Activated CD4-positive, alpha-beta memory T cell treated with anti-CD3 and anti-CD28 coated beads, Interleukin-2, amount 10 ng/mL, durations not matched to agents 7 days and 5 days (primary cell): ENCODE data around the gene TRERF1. TPM values are rescaled to one million over a fixed set of nuclear protein-coding genes. Genes with fewer than 3 reads are reported as not detected.

Experiments used
- CTCF ChIA-PET: fragments of 350-600 bp; sonication (Branson Sonifier 250); formaldehyde crosslinking; loops from one replicate; lab custom pipeline; 2021; ENCODE audit warnings: antibody characterized with exemption, inconsistent platforms; lab: Charles Lee
- POLR2A ChIA-PET: fragments of 350-600 bp; sonication (Branson Sonifier 250); formaldehyde crosslinking; loops from one replicate; lab custom pipeline; 2021; ENCODE audit warnings: antibody characterized with exemption; lab: Charles Lee
- DNase-seq: peaks from one replicate; pipeline ENCODE4 v3.0.0-alpha.2; 2020
- H3K27ac Mint-ChIP-seq: one replicate; pipeline ENCODE4 v1.8.0; 2021; ENCODE audit warnings: mild to moderate bottlenecking, mixed read lengths
- H3K27me3 Mint-ChIP-seq: one replicate; pipeline ENCODE4 v1.8.0; 2021; ENCODE audit warnings: mixed read lengths
- H3K36me3 Mint-ChIP-seq: one replicate; pipeline ENCODE4 v1.8.0; 2021; ENCODE audit warnings: low read depth, mixed read lengths
- H3K4me1 Mint-ChIP-seq: one replicate; pipeline ENCODE4 v1.8.0; 2021; ENCODE audit warnings: mixed read lengths
- H3K4me3 Mint-ChIP-seq: one replicate; pipeline ENCODE4 v1.8.0; 2021; ENCODE audit warnings: mild to moderate bottlenecking, mixed read lengths
- H3K9me3 Mint-ChIP-seq: one replicate; pipeline ENCODE4 v1.8.0; 2021; ENCODE audit warnings: mixed read lengths
- total RNA-seq, 2 experiments: library from RNA; stranded (reverse); gene quantifications; one replicate each; pipeline ENCODE4 v1.2.3, GENCODE V29; 2021

The TRERF1 gene
- total RNA-seq, 2 experiments from 2014 or later: 17.4 to 18.2 TPM

GRCh38 chr6:42304053-42304712, 147.5 kb downstream of the TRERF1 start:
- Mint-ChIP-seq H3K27ac (no peak overlapping the region), H3K9me3 (no peaks in the 10 kb centered on the region), H3K36me3 (peaks cover 19% of the 10 kb centered on the region), H3K27me3 (no peaks in the 10 kb centered on the region), H3K4me1 (no peaks in the 10 kb centered on the region), H3K4me3 (no peak overlapping the region)
- ChIA-PET CTCF (interaction anchor here (1.1 kb wide), 1 partner anchor 10 kb away, joined by 3 read pairs; no protein-coding TSS in a partner anchor), POLR2A (no interaction called here)
- no peak for DNase-seq

- no peaks in the 10 kb centered on the region for H3K27me3 Mint-ChIP-seq
- no peak overlapping the region for H3K27ac Mint-ChIP-seq
- H3K4me3 Mint-ChIP-seq: no peak overlapping the region
- CTCF ChIA-PET: interaction anchor here (2.0 kb wide), 1 partner anchor 245 kb away, joined by 13 read pairs; no protein-coding TSS in a partner anchor
- no peaks in the 10 kb centered on the region for H3K9me3 Mint-ChIP-seq
- no peak for DNase-seq
- no peaks in the 10 kb centered on the region for H3K4me1 Mint-ChIP-seq
- H3K36me3 Mint-ChIP-seq: peaks cover 25% of the 10 kb centered on the region
- POLR2A ChIA-PET: interaction anchor here (1.1 kb wide), 1 partner anchor 10 kb away, joined by 5 read pairs; no protein-coding TSS in a partner anchor
Measured at GRCh38 chr6:42302411-42302810, 149.3 kb downstream of the TRERF1 start.

GRCh38 chr6:42301986-42302385, 149.7 kb downstream of the TRERF1 start:
- peaks cover 29% of the 10 kb centered on the region for H3K36me3 Mint-ChIP-seq
- H3K9me3 Mint-ChIP-seq: no peaks in the 10 kb centered on the region
- ChIA-PET POLR2A (interaction anchor here (1.1 kb wide), 1 partner anchor 9 kb away, joined by 5 read pairs; no protein-coding TSS in a partner anchor), CTCF (interaction anchor here (2.0 kb wide), 1 partner anchor 246 kb away, joined by 13 read pairs; no protein-coding TSS in a partner anchor)
- no peak for DNase-seq
- H3K27ac Mint-ChIP-seq: no peak overlapping the region
- H3K4me3 Mint-ChIP-seq: no peak overlapping the region
- H3K27me3 Mint-ChIP-seq: no peaks in the 10 kb centered on the region
- H3K4me1 Mint-ChIP-seq: peaks cover 2% of the 10 kb centered on the region

DNA sequence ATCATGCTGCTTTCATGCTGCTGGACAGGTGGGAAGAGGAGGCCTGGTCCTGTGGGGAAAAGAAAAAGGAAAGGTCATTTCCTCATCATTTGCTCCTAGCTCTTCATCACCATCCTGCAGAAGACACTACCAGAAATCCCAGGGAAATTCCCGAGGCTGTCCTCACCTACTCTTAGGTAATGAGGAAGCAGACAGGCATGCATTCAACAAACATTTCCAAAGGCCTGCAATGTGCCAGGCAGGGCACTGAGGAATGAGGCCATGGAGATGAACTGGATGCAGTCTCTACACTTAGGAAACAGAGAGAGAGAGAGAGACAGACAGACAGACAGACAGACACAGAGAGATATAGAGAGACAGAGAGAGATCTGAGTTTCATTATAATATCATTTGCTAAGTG, 151.0 kb downstream of the TRERF1 start:
- Mint-ChIP-seq H3K27ac (no peak overlapping the region), H3K4me3 (no peak overlapping the region), H3K9me3 (no peaks in the 10 kb centered on the region), H3K36me3 (peaks cover 39% of the 10 kb centered on the region), H3K27me3 (no peaks in the 10 kb centered on the region), H3K4me1 (peaks cover 13% of the 10 kb centered on the region)
- POLR2A ChIA-PET: no interaction called here
- DNase-seq: no peak
- CTCF ChIA-PET: interaction anchor here (1.0 kb wide), 1 partner anchor 247 kb away, joined by 5 read pairs; no protein-coding TSS in a partner anchor

GRCh38 chr6:42300185-42300584, 151.5 kb downstream of the TRERF1 start:
- no peak for DNase-seq
- Mint-ChIP-seq H3K36me3 (peaks cover 35% of the 10 kb centered on the region), H3K9me3 (no peaks in the 10 kb centered on the region), H3K27ac (no peak overlapping the region), H3K4me1 (peaks cover 18% of the 10 kb centered on the region), H3K27me3 (no peaks in the 10 kb centered on the region), H3K4me3 (no peak overlapping the region)
- POLR2A ChIA-PET: no interaction called here
- CTCF ChIA-PET: interaction anchor here (1.0 kb wide), 1 partner anchor 247 kb away, joined by 5 read pairs; no protein-coding TSS in a partner anchor

DNA sequence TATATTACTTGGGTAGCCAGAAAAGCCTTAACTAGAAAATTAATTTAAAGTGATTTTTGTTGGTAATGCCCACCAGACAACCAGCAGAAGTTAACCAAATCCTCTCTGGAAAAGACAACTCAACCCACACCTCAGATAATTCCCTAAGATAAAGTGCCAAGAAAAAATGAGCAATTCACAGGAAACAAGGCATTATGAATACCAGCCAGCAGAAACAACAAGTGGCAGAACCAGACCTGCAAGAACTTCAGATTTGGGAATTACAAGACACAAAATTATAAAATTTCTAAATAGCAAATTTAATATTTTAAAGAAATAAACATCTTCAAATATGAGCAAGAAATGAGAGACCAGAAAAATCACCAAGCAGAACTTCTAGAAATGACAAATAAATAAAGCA, 154.1 kb downstream of the TRERF1 start:
- ChIA-PET CTCF (no interaction called here), POLR2A (interaction anchor here (1.3 kb wide), 1 partner anchor 12 kb away, joined by 3 read pairs; no protein-coding TSS in a partner anchor)
- no peak overlapping the region for H3K4me3 Mint-ChIP-seq
- H3K9me3 Mint-ChIP-seq: no peaks in the 10 kb centered on the region
- peaks cover 39% of the 10 kb centered on the region for H3K36me3 Mint-ChIP-seq
- H3K27ac Mint-ChIP-seq: no peak overlapping the region
- peaks cover 40% of the 10 kb centered on the region for H3K4me1 Mint-ChIP-seq
- H3K27me3 Mint-ChIP-seq: no peaks in the 10 kb centered on the region
- DNase-seq: no peak

DNA sequence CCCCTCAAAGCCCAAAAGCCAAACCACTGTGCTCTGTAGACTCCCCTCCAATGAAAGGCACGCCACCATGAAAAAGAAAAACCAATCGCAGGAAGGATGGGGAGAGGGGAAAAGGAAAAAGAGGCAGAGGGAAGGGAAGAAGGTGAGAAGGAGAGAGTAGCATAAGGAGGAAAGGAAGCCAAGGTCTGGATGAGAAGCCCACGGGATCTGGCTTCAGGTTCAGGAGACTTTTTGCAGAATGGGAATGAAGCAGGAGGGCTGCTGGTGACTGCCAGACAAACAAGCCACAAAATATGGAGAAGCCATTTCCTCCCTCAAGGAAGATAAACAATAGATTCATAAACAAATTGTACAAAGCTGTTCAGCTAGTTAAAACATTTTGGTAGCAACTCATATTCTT, 155.1 kb downstream of the TRERF1 start:
- ChIA-PET POLR2A (no interaction called here), CTCF (interaction anchor here (1.0 to 4.6 kb wide), 2 partner anchors 108 to 251 kb away, joined by 3 to 18 read pairs; no protein-coding TSS in a partner anchor)
- Mint-ChIP-seq H3K9me3 (no peaks in the 10 kb centered on the region), H3K4me1 (peaks cover 50% of the 10 kb centered on the region), H3K27me3 (no peaks in the 10 kb centered on the region), H3K4me3 (no peak overlapping the region), H3K36me3 (peaks cover 45% of the 10 kb centered on the region), H3K27ac (no peak overlapping the region)
- no peak for DNase-seq

GRCh38 chr6:42295677-42296076, 156.0 kb downstream of the TRERF1 start:
- CTCF ChIA-PET: interaction anchor here (1.0 to 4.6 kb wide), 2 partner anchors 108 to 252 kb away, joined by 3 to 18 read pairs; no protein-coding TSS in a partner anchor
- Mint-ChIP-seq H3K36me3 (peaks cover 44% of the 10 kb centered on the region), H3K27ac (no peak overlapping the region), H3K4me3 (no peak overlapping the region), H3K4me1 (peaks cover 55% of the 10 kb centered on the region), H3K27me3 (no peaks in the 10 kb centered on the region), H3K9me3 (no peaks in the 10 kb centered on the region)
- no peak for DNase-seq
- POLR2A ChIA-PET: no interaction called here

DNA sequence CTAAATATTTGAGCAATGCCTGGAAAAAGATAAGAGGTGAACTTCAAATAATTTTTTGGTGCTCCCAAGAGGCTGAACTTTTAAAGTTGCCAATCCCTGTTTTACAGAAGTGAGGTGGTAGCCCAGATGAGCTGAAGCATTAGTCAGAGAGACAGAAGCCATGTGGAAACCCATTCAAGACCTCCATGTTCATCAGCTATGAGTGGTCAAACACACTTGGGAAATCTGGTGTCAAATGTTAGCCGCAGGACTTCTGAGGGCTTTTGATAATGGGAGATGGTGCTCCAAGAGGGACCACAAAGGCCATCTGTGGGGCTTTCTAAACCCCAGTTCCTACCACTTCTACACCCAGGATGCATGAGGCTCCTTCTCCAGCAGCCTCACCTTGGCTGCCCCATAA, 156.5 kb downstream of the TRERF1 start:
- peaks cover 41% of the 10 kb centered on the region for H3K36me3 Mint-ChIP-seq
- H3K4me1 Mint-ChIP-seq: peaks cover 57% of the 10 kb centered on the region
- no peak overlapping the region for H3K27ac Mint-ChIP-seq
- ChIA-PET CTCF (interaction anchor here (4.6 kb wide), 1 partner anchor 253 kb away, joined by 18 read pairs; no protein-coding TSS in a partner anchor), POLR2A (no interaction called here)
- no peak for DNase-seq
- H3K9me3 Mint-ChIP-seq: no peaks in the 10 kb centered on the region
- H3K4me3 Mint-ChIP-seq: no peak overlapping the region
- no peaks in the 10 kb centered on the region for H3K27me3 Mint-ChIP-seq

DNA sequence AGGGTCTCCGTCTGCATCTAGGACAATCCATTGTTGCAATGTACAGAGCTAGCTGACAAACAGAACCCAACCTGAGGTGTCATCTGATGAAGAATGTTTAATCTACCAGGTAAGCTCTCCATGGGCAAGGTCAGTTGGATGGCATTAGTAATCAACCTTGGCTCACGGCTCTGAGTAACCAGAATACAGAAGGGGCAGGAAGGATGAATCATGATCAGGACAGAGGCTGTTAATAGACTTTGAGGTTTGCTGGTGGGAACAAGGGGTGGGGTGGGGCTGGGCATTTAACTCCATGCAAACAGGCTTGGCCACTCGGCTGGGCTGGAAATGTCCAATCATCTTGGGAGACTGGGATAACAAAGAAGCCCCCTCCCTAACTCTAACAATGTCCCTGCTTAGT, 157.0 kb downstream of the TRERF1 start:
- CTCF ChIA-PET: interaction anchor here (4.6 kb wide), 1 partner anchor 253 kb away, joined by 18 read pairs; no protein-coding TSS in a partner anchor
- Mint-ChIP-seq H3K9me3 (no peaks in the 10 kb centered on the region), H3K27me3 (no peaks in the 10 kb centered on the region), H3K4me3 (no peak overlapping the region), H3K4me1 (peaks cover 59% of the 10 kb centered on the region), H3K36me3 (peaks cover 41% of the 10 kb centered on the region), H3K27ac (peak overlapping the region; percentile 55)
- POLR2A ChIA-PET: no interaction called here
- DNase-seq: no peak

DNA sequence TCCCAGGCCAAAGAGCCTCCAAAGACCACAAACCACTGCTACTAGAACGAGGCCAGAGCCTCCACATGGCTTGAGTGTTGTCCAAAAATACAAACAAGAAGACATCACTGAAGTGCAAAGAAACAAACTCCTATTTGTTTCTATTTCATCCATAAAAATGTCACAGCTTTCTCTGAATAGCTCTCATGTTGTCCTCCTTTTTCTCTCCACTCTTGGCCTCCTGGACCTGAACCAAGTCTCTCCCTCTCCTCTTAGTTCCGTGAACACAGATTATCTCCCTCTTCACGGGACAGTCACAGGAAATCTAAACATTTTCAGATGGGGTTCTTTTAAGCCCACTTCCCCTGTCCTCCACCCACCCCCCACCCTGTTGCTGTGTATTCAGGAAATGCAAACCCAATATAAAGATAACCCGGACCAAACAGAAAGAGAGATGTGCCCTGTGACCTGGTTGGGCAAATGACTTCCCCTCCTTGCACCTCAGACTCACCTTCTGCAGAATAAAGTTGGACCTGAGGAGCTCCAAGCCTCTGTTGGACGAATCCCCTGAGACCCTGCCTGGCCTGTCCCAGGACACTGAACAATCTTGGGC, 158.2 kb downstream of the TRERF1 start:
- peaks cover 43% of the 10 kb centered on the region for H3K36me3 Mint-ChIP-seq
- ChIA-PET CTCF (interaction anchor here (1.6 to 4.6 kb wide), 2 partner anchors 239 to 254 kb away, joined by 5 to 18 read pairs; no protein-coding TSS in a partner anchor), POLR2A (interaction anchor here (0.7 to 1.3 kb wide), 3 partner anchors 9 to 254 kb away, joined by 3 to 5 read pairs (median 4); no protein-coding TSS in a partner anchor)
- H3K9me3 Mint-ChIP-seq: no peaks in the 10 kb centered on the region
- H3K27me3 Mint-ChIP-seq: no peaks in the 10 kb centered on the region
- peaks cover 67% of the 10 kb centered on the region for H3K4me1 Mint-ChIP-seq
- no peak for DNase-seq
- H3K27ac Mint-ChIP-seq: peak overlapping the region; percentile 89
- no peak overlapping the region for H3K4me3 Mint-ChIP-seq

DNA sequence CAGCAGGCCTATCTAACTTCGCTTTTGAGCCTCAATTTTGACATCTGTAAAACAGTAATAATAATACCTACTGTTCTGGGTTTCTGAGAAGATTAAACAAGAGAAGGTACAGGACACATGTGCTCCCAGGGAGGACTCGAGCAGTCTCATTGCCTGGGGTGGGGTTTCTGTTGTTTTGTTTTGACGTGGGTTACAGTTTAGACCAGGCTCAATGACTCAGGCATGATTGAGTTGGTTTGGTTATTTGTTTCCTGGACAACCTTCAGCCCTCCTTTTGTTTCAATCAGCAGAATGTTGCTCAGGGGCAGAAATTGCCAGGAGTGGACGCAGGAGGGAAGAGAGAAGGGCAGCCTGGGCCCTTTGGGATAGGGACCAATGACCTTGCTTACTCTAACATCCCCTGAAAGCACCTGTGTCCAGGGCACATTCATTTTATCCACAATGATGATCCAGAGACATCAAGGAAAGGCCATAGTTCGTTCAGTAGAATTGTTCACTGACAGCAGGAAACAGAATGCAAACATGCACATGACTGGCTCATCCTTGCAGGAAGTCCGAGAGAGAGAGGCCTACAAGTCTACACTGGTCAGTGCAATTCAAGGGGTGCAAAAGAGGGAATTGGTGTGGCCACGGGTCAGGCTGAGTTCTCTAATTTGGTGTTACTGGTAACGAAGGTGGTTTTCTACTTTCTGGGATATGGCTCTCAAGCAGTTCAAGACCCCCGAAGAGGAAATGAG, 159.6 kb downstream of the TRERF1 start:
- no peaks in the 10 kb centered on the region for H3K27me3 Mint-ChIP-seq
- ChIA-PET CTCF (interaction anchor here (0.6 to 4.6 kb wide), 2 partner anchors 217 to 256 kb away, joined by 3 to 18 read pairs; no protein-coding TSS in a partner anchor), POLR2A (interaction anchor here (0.7 to 1.1 kb wide), 2 partner anchors 11 to 255 kb away, joined by 3 to 4 read pairs; no protein-coding TSS in a partner anchor)
- DNase-seq: peak; percentile 56
- peaks cover 45% of the 10 kb centered on the region for H3K36me3 Mint-ChIP-seq
- H3K9me3 Mint-ChIP-seq: no peaks in the 10 kb centered on the region
- peak overlapping the region; percentile 89 for H3K27ac Mint-ChIP-seq
- H3K4me1 Mint-ChIP-seq: peaks cover 70% of the 10 kb centered on the region
- no peak overlapping the region for H3K4me3 Mint-ChIP-seq
